ENCODE data around the gene ZDHHC22.

Gene ZDHHC22

DNA sequence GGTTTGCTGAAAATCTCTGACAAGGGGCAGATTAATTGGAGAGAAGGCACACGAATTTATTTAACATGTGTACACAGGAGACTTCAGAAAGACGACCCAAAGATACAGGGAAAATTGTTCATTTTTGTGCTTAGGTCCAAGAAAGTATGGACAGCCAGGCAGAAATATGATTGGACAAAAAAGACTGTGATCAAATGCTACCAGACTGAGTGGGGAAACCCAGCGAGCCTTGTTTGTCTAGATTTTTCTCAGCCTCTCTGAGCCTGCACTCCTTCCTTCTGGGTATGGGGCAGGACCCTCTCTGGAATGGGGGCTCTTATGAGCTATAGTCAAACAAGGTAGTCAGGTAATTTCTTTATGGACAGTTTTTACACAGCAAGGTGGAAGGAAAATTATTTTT lies 54.0 kb downstream of the ZDHHC22 start:
- Histone ChIP-seq H3K4me3 (ENCODE audit: low read length) (no peak overlapping the region), H3K36me3 (ENCODE audit: insufficient read depth, low read length) (no peaks in the 10 kb centered on the region), H3K9me3 (ENCODE audit: insufficient read depth, low read depth, low read length) (peaks cover 14% of the 10 kb centered on the region; the same call in 1 of the 2 replicates), H3K27me3 (ENCODE audit: insufficient read depth, low read length) (no peaks in the 10 kb centered on the region), H3K27ac (ENCODE audit: low read depth, low read length) (peak overlapping the region; percentile 63), H3K4me1 (ENCODE audit: insufficient read depth, low read length) (peaks cover 42% of the 10 kb centered on the region), H3K9ac (ENCODE audit: low read depth, low read length) (peak overlapping the region; percentile 39; the same call in 1 of the 2 replicates)
- WGBS: 90% methylated on average over 3 of the region's 3 CpGs

DNA sequence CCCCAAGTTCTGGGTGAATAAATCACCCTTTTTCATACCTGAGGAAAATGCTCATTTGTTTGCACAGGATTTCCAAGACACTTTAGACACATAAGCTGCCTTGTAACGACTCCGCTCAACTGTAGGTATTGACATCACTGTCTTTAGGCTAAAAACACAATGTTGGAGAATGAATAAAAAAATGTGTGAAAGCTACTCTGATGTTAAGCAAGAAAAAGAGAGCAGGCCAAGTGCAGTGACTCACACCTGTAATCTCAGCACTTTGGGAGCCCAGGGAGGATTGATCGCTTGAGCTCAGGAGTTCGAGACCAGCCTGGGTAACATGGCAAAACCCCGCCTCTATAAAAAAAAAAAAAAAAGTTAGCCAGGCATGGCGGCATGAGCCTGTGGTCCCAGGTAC lies 54.6 kb downstream of the ZDHHC22 start:
- Histone ChIP-seq H3K4me3 (ENCODE audit: low read length) (no peak overlapping the region), H3K9ac (ENCODE audit: low read depth, low read length) (no peak overlapping the region), H3K4me1 (ENCODE audit: insufficient read depth, low read length) (peaks cover 42% of the 10 kb centered on the region), H3K36me3 (ENCODE audit: insufficient read depth, low read length) (no peaks in the 10 kb centered on the region), H3K27ac (ENCODE audit: low read depth, low read length) (peak overlapping the region; percentile 65), H3K27me3 (ENCODE audit: insufficient read depth, low read length) (no peaks in the 10 kb centered on the region), H3K9me3 (ENCODE audit: insufficient read depth, low read depth, low read length) (peaks cover 13% of the 10 kb centered on the region; the same call in 1 of the 2 replicates)
- WGBS: 93% methylated on average over 6 of the region's 6 CpGs

- no peaks in the 10 kb centered on the region for H3K36me3 ChIP-seq (ENCODE audit: insufficient read depth, low read length)
- H3K4me3 ChIP-seq (ENCODE audit: low read length): no peak overlapping the region
- peak overlapping the region; percentile 70 for H3K27ac ChIP-seq (ENCODE audit: low read depth, low read length)
- 93% methylated on average over 3 of the region's 3 CpGs for WGBS
- peaks cover 6% of the 10 kb centered on the region; the same call in 1 of the 2 replicates for H3K9me3 ChIP-seq (ENCODE audit: insufficient read depth, low read depth, low read length)
- H3K9ac ChIP-seq (ENCODE audit: low read depth, low read length): peak overlapping the region; percentile 42; the same call in 1 of the 2 replicates
- H3K4me1 ChIP-seq (ENCODE audit: insufficient read depth, low read length): peaks cover 42% of the 10 kb centered on the region
- H3K27me3 ChIP-seq (ENCODE audit: insufficient read depth, low read length): no peaks in the 10 kb centered on the region
These were observed 55.4 kb downstream of the ZDHHC22 start for GRCh38 chr14:77086017-77086727.

DNA sequence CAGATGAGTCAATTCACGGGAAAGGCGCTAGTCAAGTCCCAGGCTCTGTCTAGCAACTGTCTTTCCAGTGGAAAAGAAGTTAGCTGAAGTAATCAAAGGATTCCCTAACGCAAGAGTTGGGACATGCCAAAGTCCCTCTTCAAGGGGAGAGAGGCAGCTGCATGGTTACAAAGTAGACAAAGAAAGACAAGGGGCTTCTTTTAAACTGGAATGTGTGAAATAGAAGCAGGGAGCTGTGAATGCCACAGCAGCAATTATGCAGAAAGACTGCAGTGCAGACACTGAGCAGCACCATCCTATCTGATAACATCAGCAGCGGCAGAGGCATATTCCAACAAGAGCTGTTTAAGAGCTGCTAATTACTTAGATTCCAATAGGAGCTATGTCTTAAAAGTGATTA lies 56.1 kb downstream of the ZDHHC22 start:
- 0 out of 2 replicates have a peak, but pooled peaks cover under 1% of the 10 kb centered on the region for H3K9me3 ChIP-seq (ENCODE audit: insufficient read depth, low read depth, low read length)
- WGBS: 59% methylated on average over 4 of the region's 4 CpGs
- no peak overlapping the region for H3K4me3 ChIP-seq (ENCODE audit: low read length)
- no peaks in the 10 kb centered on the region for H3K27me3 ChIP-seq (ENCODE audit: insufficient read depth, low read length)
- H3K4me1 ChIP-seq (ENCODE audit: insufficient read depth, low read length): peaks cover 42% of the 10 kb centered on the region
- H3K27ac ChIP-seq (ENCODE audit: low read depth, low read length): peak overlapping the region; percentile 70
- H3K9ac ChIP-seq (ENCODE audit: low read depth, low read length): peak overlapping the region; percentile 42; the same call in 1 of the 2 replicates
- H3K36me3 ChIP-seq (ENCODE audit: insufficient read depth, low read length): no peaks in the 10 kb centered on the region

GRCh38 chr14:77084985-77085384 lies 56.6 kb downstream of the ZDHHC22 start:
- WGBS: 83% methylated on average over 5 of the region's 5 CpGs
- Histone ChIP-seq H3K4me3 (ENCODE audit: low read length) (no peak overlapping the region), H3K4me1 (ENCODE audit: insufficient read depth, low read length) (peaks cover 42% of the 10 kb centered on the region), H3K9ac (ENCODE audit: low read depth, low read length) (peak overlapping the region; percentile 42; the same call in 1 of the 2 replicates), H3K9me3 (ENCODE audit: insufficient read depth, low read depth, low read length) (no peaks in the 10 kb centered on the region; the same call in 1 of the 2 replicates), H3K27ac (ENCODE audit: low read depth, low read length) (peak overlapping the region; percentile 70), H3K36me3 (ENCODE audit: insufficient read depth, low read length) (no peaks in the 10 kb centered on the region), H3K27me3 (ENCODE audit: insufficient read depth, low read length) (no peaks in the 10 kb centered on the region)

DNA sequence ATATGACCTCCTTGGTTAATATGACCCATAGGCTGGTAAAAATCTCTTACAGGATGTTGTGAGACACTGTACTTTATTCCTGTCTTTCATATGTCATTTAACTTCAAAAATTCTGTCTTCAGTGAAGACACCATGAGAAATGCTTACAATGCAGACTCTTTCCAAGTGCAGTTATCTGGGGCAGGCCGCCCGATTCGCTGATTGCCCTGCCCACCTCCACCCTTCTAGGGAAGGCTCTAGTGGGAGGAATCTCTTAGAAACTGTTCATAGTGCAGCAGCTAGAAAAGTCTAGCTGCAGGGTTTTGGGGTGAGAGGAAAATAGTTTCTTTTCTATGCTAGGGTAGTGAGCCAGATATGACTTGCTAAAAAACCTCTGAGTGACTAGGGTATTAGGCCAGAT lies 58.5 kb downstream of the ZDHHC22 start:
- Histone ChIP-seq H3K36me3 (ENCODE audit: insufficient read depth, low read length) (no peaks in the 10 kb centered on the region), H3K9ac (ENCODE audit: low read depth, low read length) (no peak overlapping the region), H3K27ac (ENCODE audit: low read depth, low read length) (no peak overlapping the region), H3K27me3 (ENCODE audit: insufficient read depth, low read length) (no peaks in the 10 kb centered on the region), H3K4me1 (ENCODE audit: insufficient read depth, low read length) (peaks cover 30% of the 10 kb centered on the region), H3K9me3 (ENCODE audit: insufficient read depth, low read depth, low read length) (no peaks in the 10 kb centered on the region; the same call in 1 of the 2 replicates), H3K4me3 (ENCODE audit: low read length) (no peak overlapping the region)
- 98% methylated on average over 3 of the region's 3 CpGs for WGBS

DNA sequence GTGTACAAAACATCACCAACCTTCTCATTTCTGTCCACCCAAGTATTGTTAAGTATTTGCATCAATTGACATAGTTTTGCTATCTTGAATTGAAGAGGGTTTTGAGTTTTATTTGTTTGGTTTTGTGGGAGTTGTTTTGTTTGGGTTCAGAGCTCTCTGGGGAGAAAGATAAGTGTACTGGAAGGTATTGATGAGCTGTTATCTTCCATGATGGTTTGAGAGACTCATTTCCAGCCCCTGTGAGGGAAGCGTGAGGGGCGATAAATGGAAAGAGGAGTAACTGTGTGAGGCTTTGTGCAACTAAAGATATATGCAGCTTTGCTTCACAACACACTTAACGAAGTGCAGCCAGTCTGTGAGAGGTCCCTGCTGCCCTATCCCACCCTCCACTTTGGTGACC lies 59.2 kb downstream of the ZDHHC22 start:
- Histone ChIP-seq H3K36me3 (ENCODE audit: insufficient read depth, low read length) (no peaks in the 10 kb centered on the region), H3K9ac (ENCODE audit: low read depth, low read length) (no peak overlapping the region), H3K27ac (ENCODE audit: low read depth, low read length) (no peak overlapping the region), H3K27me3 (ENCODE audit: insufficient read depth, low read length) (no peaks in the 10 kb centered on the region), H3K4me1 (ENCODE audit: insufficient read depth, low read length) (peaks cover 23% of the 10 kb centered on the region), H3K9me3 (ENCODE audit: insufficient read depth, low read depth, low read length) (no peaks in the 10 kb centered on the region; the same call in 1 of the 2 replicates), H3K4me3 (ENCODE audit: low read length) (no peak overlapping the region)
- WGBS: 94% methylated on average over 3 of the region's 3 CpGs
